IPS DF 6.9 (cell line): ENCODE results near the gene NUDT11.

ENCODE experiments used
- DNase-seq: peaks from one replicate; pipeline ENCODE4 v3.0.0-alpha.2; 2013; ENCODE audit warnings: low read depth, low spot score
- H3K27ac ChIP-seq: one replicate; pipeline ENCODE4 v1.5.1; 2013; ENCODE audit warnings: low read length, control low read depth
- H3K27me3 ChIP-seq: 2 replicates; pipeline ENCODE4 v1.6.1; 2013; ENCODE audit warnings: mild to moderate bottlenecking, low read length; ENCODE audit not compliant: control insufficient read depth, insufficient read depth
- H3K36me3 ChIP-seq: 2 replicates; pipeline ENCODE4 v1.6.1; 2013; ENCODE audit warnings: low read length; ENCODE audit not compliant: control insufficient read depth, insufficient read depth
- H3K4me1 ChIP-seq: 2 replicates; pipeline ENCODE4 v1.6.1; 2013; ENCODE audit warnings: low read length; ENCODE audit not compliant: control insufficient read depth, insufficient read depth
- H3K4me3 ChIP-seq: 2 replicates; pipeline ENCODE4 v1.5.1; 2013; ENCODE audit warnings: mild to moderate bottlenecking, low read length
- H3K9me3 ChIP-seq: 2 replicates; pipeline ENCODE4 v1.6.1; 2013; ENCODE audit warnings: low read length, inconsistent platforms; ENCODE audit not compliant: control insufficient read depth, insufficient read depth
- WGBS: extraction: QIAGEN DNeasy Blood & Tissue Kit; methylation state at CpG from one replicate; pipeline ENCODE4 v1.1.7; 2013; ENCODE audit warnings: mixed read lengths, missing lambda C conversion rate; ENCODE audit not compliant: insufficient read length, insufficient coverage; 5-methylcytosine and 5-hydroxymethylcytosine counted together

The NUDT11 gene

DNA sequence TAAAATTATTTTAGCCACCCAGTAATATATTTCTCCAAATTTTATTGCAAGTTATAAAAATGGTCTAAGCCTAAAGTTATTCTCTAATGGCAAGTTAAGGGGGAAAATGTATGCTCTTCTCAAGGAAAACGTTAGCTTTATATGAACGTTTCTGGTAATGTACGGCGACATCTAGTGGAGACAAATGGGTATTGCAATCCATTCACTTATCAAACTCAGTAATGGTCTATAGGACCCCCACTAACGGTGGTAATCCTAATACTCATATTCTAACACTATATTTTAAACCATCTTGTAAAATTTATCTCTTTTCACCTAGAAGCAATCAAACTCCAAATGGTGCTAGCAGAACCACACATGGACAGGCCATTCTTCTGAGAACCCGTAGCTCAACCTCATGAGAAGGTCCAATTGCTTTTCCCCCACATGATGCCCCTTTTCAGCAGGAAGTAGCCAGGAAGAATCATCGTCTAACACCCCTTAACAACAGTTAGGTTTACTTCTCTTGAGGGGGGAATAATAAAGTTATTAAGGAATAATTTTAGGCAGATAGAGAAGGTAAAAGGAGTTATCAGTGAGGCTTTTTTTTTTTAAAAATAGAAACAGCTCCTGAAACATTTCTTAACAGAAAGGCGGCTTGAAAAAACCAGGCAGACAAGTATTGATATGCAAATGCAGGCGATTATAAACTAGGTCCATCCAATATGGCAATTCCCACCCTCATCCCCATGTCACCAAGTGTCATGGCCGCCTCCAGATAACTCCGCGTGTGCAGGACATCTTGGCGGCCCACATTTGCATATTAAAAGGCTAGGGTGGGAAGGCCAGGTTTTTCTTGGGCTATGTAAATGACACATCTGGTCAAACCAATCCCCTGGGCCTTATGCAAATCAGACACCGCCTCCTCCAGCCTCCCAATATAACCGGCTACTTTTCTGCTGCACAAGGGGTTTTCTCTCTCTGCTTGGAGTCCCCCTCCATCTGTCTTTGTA is 35.0 kb downstream of the NUDT11 start:
- no peak for DNase-seq
- H3K4me3 ChIP-seq: no peak overlapping the region
- no CpG with 5 or more reads among the region's 15 CpGs for WGBS
- H3K36me3 ChIP-seq: no peaks in the 10 kb centered on the region
- no peak overlapping the region for H3K27ac ChIP-seq
- no peaks in the 10 kb centered on the region for H3K9me3 ChIP-seq
- no peaks in the 10 kb centered on the region for H3K4me1 ChIP-seq
- no peaks in the 10 kb centered on the region for H3K27me3 ChIP-seq

DNA sequence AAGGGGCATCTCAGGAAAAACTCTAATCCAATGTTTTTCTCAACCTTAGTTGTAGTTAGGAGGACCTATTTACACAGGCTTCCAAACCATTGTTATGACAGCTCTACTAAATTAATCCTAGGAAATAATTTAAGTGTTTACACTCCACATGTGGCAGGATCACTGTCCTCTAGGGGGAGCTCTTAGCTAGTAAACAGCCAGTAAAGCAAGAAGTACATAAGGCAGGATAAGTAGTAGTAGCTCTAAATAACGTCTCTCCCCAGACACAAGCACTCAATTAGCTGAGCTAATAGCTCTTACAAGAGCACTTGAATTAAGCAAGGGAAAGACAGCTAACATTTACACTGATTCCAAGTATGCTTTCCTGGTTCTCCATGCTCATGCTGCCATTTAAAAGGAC is 37.3 kb downstream of the NUDT11 start:
- H3K36me3 ChIP-seq: no peaks in the 10 kb centered on the region
- no peaks in the 10 kb centered on the region for H3K4me1 ChIP-seq
- no peak for DNase-seq
- no peak overlapping the region for H3K27ac ChIP-seq
- H3K9me3 ChIP-seq: no peaks in the 10 kb centered on the region
- no CpG with 5 or more reads among the region's 1 CpG for WGBS
- H3K4me3 ChIP-seq: no peak overlapping the region
- H3K27me3 ChIP-seq: no peaks in the 10 kb centered on the region

DNA sequence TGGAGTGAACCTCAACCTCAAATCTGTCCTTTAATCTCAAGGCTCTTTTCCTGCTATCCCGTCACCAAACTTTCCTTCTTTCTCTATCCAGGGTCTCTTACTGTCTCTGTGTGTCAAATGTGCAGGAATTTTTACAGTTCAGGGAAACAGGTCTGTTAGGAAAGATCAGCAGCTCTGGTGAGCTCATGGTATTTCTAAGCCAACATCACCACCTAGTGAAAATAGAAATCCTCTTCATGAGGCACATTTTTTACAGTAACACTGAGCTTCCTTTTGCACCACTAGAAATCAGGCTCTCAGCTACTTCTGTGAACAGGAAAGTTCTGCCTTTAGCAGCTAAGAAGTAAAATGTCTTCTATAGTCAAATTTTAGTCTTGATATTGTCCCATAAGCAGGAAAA is 39.6 kb downstream of the NUDT11 start:
- DNase-seq: no peak
- no peaks in the 10 kb centered on the region for H3K36me3 ChIP-seq
- H3K4me3 ChIP-seq: no peak overlapping the region
- H3K27me3 ChIP-seq: no peaks in the 10 kb centered on the region
- H3K9me3 ChIP-seq: no peaks in the 10 kb centered on the region
- no peaks in the 10 kb centered on the region for H3K4me1 ChIP-seq
- no peak overlapping the region for H3K27ac ChIP-seq
- no CpG with 5 or more reads among the region's 1 CpG for WGBS

- no peak for DNase-seq
- Histone ChIP-seq H3K27ac (no peak overlapping the region), H3K4me1 (no peaks in the 10 kb centered on the region), H3K9me3 (no peaks in the 10 kb centered on the region), H3K36me3 (no peaks in the 10 kb centered on the region), H3K4me3 (no peak overlapping the region), H3K27me3 (no peaks in the 10 kb centered on the region)
- WGBS: no CpG with 5 or more reads among the region's 7 CpGs
Observed at GRCh38 chrX:51456246-51456645, 40.1 kb downstream of the NUDT11 start.

DNA sequence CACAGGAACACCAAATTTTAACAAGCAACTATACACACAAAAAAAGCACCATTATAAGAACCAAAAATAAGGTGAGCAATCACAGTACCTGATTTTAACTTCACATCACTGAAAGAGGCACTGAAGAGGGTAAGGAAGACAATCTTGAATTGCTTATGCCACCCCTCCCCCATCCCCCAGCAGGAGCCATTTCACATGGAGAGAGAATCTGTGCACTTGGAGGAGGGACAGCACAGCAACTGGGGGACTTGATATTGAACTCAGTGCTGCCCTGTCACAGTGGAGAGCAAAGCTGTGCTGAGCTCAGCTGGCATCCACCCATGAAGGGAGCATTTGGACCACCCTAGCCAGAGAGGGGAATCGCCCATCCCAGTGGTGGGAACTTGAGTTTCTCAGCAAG is 56.0 kb downstream of the NUDT11 start:
- Histone ChIP-seq H3K27me3 (no peaks in the 10 kb centered on the region), H3K4me1 (no peaks in the 10 kb centered on the region), H3K36me3 (no peaks in the 10 kb centered on the region), H3K9me3 (no peaks in the 10 kb centered on the region), H3K4me3 (no peak overlapping the region), H3K27ac (no peak overlapping the region)
- WGBS: no CpG with 5 or more reads among the region's 1 CpG
- DNase-seq: no peak
